HepG2 (cell line): ENCODE data around the gene GJD3.

ENCODE experiments used
- ARID3A ChIP-seq: IDR thresholded peaks from 2 replicates; pipeline ENCODE4 v1.6.1; 2012; ENCODE audit warnings: low read depth, low read length, improper control_type of control experiment
- ATF2 ChIP-seq: sonication (generic); formaldehyde crosslinking; IDR thresholded peaks from 2 replicates; pipeline ENCODE4 v1.4.0; 2020; ENCODE audit warnings: missing genetic modification reagents
- BCL3 ChIP-seq: sonication (generic); formaldehyde crosslinking; IDR thresholded peaks from 2 replicates; pipeline ENCODE4 v1.5.1; 2020; ENCODE audit warnings: mild to moderate bottlenecking, missing genetic modification reagents, moderate library complexity
- CTCF ChIP-seq: sonication (generic); formaldehyde crosslinking; IDR thresholded peaks from 2 replicates; pipeline ENCODE4 v1.5.0; 2020; ENCODE audit warnings: mild to moderate bottlenecking, missing genetic modification reagents, moderate library complexity
- EZH2 ChIP-seq: conservative IDR thresholded peaks from 2 replicates; pipeline ENCODE4 v1.6.1; 2012; ENCODE audit warnings: mild to moderate bottlenecking, low read depth, low read length, moderate library complexity
- RELA ChIP-seq: sonication (generic); formaldehyde crosslinking; IDR thresholded peaks from 2 replicates; pipeline ENCODE4 v1.4.0; 2020; ENCODE audit warnings: missing genetic modification reagents
- REST ChIP-seq, 2 experiments: IDR thresholded peaks; 2 replicates each; pipeline ENCODE4 v1.6.1; 2011 to 2012; ENCODE audit warnings: low read length in 2 of 2, borderline replicate concordance in 1 of 2, low read depth in 1 of 2, mild to moderate bottlenecking in 1 of 2, moderate library complexity in 1 of 2
- RFX5 ChIP-seq: IDR thresholded peaks from 2 replicates; pipeline ENCODE4 v1.6.1; 2011; ENCODE audit warnings: low read depth, low read length, improper control_type of control experiment
- SMYD3 ChIP-seq: sonication (generic); formaldehyde crosslinking; IDR thresholded peaks from 2 replicates; pipeline ENCODE4 v1.8.1; 2023; ENCODE audit warnings: mild to moderate bottlenecking, missing genetic modification reagents
- ZBTB44 ChIP-seq: sonication (generic); formaldehyde crosslinking; IDR thresholded peaks from 2 replicates; pipeline ENCODE4 v1.4.0; 2020; ENCODE audit warnings: missing genetic modification reagents
- ZNF367 ChIP-seq: sonication (generic); formaldehyde crosslinking; IDR thresholded peaks from 2 replicates; pipeline ENCODE4 v1.4.0; 2020; ENCODE audit warnings: missing genetic modification reagents, borderline replicate concordance

GRCh38 chr17:40412880-40413279 lies 48.3 kb upstream of the GJD3 start:
- TF ChIP-seq REST (IDR thresholded peaks at IDR 0.05; ENCODE audit: borderline replicate concordance in 1 of 2, low read depth in 1 of 2, low read length in 2 of 2) (no peak), ATF2 (CRISPR knock-in tag) (no peak), RELA (CRISPR knock-in tag) (no peak), ZBTB44 (CRISPR knock-in tag) (no peak), ZNF367 (CRISPR knock-in tag) (no peak), RFX5 (no peak), CTCF (no peak), EZH2 (no peak), SMYD3 (CRISPR knock-in tag) (no peak), BCL3 (CRISPR knock-in tag) (no peak), ARID3A (no peak)
